ENCODE measurements around the gene SPTBN1. TPM values are rescaled to one million over a fixed set of nuclear protein-coding genes. Genes with fewer than 3 reads are reported as not detected.
A peak's percentile ranks its signal among the peaks of the same experiment; 100 is the strongest.

The SPTBN1 gene
- total and polyA plus RNA-seq, 2 of the 13 experiments (the other 11 are each of a cell fraction or from before 2014, with no cell fraction given), result 123 to 299 TPM

GRCh38 chr2:54446625-54447024 lies 9.5 kb upstream of the SPTBN1 start (continued):
- TF ChIP-seq REST (IDR thresholded peaks at IDR 0.05; ENCODE audit: borderline replicate concordance in 1 of 2, low read depth in 1 of 2, low read length in 2 of 2) (peak in 1 of 2 experiments; percentile 51; a peak in 1 of 4 replicates), ZC3H4 (CRISPR knock-in tag; IDR thresholded peaks at IDR 0.05; ENCODE audit: borderline replicate concordance) (no peak), SRY (CRISPR knock-in tag; IDR thresholded peaks at IDR 0.05) (no peak), HNF4A (CRISPR knock-in tag; IDR thresholded peaks at IDR 0.05) (peak; percentile 47), ETV5 (CRISPR knock-in tag; IDR thresholded peaks at IDR 0.05; ENCODE audit: borderline replicate concordance) (peak; percentile 44; the same call in 1 of the 2 replicates), ZNF839 (CRISPR knock-in tag; IDR thresholded peaks at IDR 0.05; ENCODE audit: borderline replicate concordance) (no peak), POLR2AphosphoS5 (IDR thresholded peaks at IDR 0.05; ENCODE audit: low read depth, low read length) (no peak), NFE2L2 (IDR thresholded peaks at IDR 0.05; ENCODE audit: low read length) (no peak), CEBPG (CRISPR knock-in tag; IDR thresholded peaks at IDR 0.05) (no peak), ZGPAT (CRISPR knock-in tag; IDR thresholded peaks at IDR 0.05) (peak; percentile 20; the same call in 1 of the 2 replicates), HES4 (CRISPR knock-in tag; IDR thresholded peaks at IDR 0.05; ENCODE audit: borderline replicate concordance) (no peak), ZBTB3 (CRISPR knock-in tag; IDR thresholded peaks at IDR 0.05; ENCODE audit: borderline replicate concordance, low read depth) (no peak), UBTF (CRISPR knock-in tag; IDR thresholded peaks at IDR 0.05) (no peak), CCDC6 (CRISPR knock-in tag; IDR thresholded peaks at IDR 0.05) (no peak), THAP7 (CRISPR knock-in tag; IDR thresholded peaks at IDR 0.05) (no peak), ZFP1 (CRISPR knock-in tag; IDR thresholded peaks at IDR 0.05) (peak; percentile 20; the same call in 1 of the 2 replicates), ZBTB46 (CRISPR knock-in tag; IDR thresholded peaks at IDR 0.05; ENCODE audit: borderline replicate concordance) (no peak), ZNF775 (CRISPR knock-in tag; IDR thresholded peaks at IDR 0.05; ENCODE audit: borderline replicate concordance) (no peak)
